NCI-H2029 (cell line): ENCODE data around the gene ZNF480.
"Not testable (repeated sequence)": the region's sequence is repeated elsewhere in the genome, so short reads cannot be mapped to it uniquely, and the experiment has no call there.

Experiments used
- DNase-seq: peaks from one replicate; lab custom pipeline; 2025; lab: John Stamatoyannopoulos, UW

Gene ZNF480

GRCh38 chr19:52339022-52339421, 42.1 kb downstream of the ZNF480 start:
- not testable (repeated sequence) for DNase-seq

- DNase-seq: peak; percentile 70
Observed at GRCh38 chr19:52343548-52343947, 46.6 kb downstream of the ZNF480 start.

GRCh38 chr19:52345162-52345561, 48.2 kb downstream of the ZNF480 start:
- DNase-seq: no peak

GRCh38 chr19:52351512-52351911, 54.5 kb downstream of the ZNF480 start:
- no peak for DNase-seq

- DNase-seq: no peak
Observed at GRCh38 chr19:52366414-52366824, 69.5 kb downstream of the ZNF480 start.

- DNase-seq: peak; percentile 94
Observed at GRCh38 chr19:52369559-52370340, 72.8 kb downstream of the ZNF480 start, which contains the start of gene ZNF880. ZNF880 (plus strand) TSS chr19:52369923; CDS start chr19:52369966, 43 bp downstream.

GRCh38 chr19:52370341-52370710, 73.4 kb downstream of the ZNF480 start:
- no peak for DNase-seq
